ENCODE data around the gene KLC1. TPM values are rescaled to one million over a fixed set of nuclear protein-coding genes. Genes with fewer than 3 reads are reported as not detected.

The KLC1 gene
- total and polyA plus RNA-seq, 2 of the 13 experiments (the other 11 are each of a cell fraction or from before 2014, with no cell fraction given): 53.2 to 63.5 TPM

DNA sequence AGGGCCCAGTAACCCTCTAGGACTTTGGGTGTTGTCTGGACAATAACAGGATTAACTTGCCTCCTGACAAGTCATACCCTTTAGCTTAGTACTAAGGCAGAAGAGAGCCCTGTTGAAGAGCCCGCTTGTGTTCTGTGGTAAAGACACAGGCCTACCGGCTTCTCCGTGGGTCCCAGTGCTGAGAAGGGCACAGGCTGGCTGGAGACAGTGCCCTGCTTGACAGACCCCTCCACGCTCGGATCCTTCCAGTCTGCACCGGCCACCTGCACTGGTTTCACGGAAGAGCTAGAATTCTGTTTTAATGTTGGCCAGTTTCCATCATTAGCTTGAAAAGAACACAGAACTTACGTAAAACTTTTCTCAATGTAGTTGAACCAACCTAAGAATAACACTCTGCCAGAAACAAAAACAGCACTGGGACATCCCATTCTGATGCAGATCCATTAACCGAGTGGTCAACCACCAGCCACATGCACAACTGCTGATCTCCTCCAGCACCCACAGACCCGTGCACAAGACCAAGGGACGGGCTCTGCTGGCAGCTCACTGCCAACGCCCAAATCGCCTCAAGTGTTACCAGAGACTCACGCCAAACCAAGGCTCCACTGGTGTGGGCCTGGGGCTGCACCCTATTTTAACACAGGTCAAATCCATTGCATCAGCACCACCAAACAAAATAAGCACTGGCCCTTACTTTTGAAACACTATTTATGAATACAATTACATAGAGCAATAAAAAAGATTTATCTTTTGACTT lies 113.7 kb downstream of the KLC1 start (continued):
- TF ChIP-seq POLR2AphosphoS2 (IDR thresholded peaks at IDR 0.05; ENCODE audit: low read depth, low read length) (no peak), ZNF567 (CRISPR knock-in tag; IDR thresholded peaks at IDR 0.05; ENCODE audit: borderline replicate concordance) (no peak)

DNA sequence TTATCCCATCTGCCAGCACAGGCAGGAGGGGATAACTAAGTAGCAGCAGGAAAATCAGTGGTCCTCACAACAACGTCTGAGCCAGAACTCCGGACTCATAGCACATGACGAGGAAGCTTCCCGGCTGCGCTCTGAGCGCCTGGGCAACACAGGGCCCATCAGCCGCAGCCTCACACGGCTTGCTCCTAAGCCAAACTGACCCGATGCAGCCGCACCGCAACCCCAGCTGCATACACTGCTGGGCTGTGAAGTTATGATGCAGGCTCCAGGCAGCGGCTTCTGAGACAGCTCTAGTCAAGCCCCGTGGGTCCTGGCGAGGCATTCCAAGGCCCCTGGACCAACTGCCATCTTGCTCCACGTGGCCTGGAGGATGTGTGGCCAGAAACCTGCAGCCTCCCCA lies 114.7 kb downstream of the KLC1 start:
- ChIA-PET CTCF (ENCODE audit: low intra/inter-chr PET ratio, low total read pairs) (no interaction called here), POLR2A (no interaction called here)
- no peak for FAIRE-seq
- 100% methylated on average over 13 of the region's 15 CpGs for WGBS (ENCODE audit: low lambda C conversion rate)
- intact Hi-C loops (cut with micrococcal nuclease; ENCODE audit: unreplicated experiment) (no loop called here), in situ Hi-C loops (cut with HindIII; ENCODE audit: extremely low pct_ligation_motif_present, low pct_unique_long_range_greater_than_20kb) (no loop called here)
- Histone ChIP-seq H3K4me3 (replicated peaks in 1 of 3; ENCODE audit: insufficient read depth in 1 of 3, low read depth in 2 of 3, low read length in 3 of 3) (no peak overlapping the region), H3K9me3 (ENCODE audit: low read length) (no peaks in the 10 kb centered on the region), H3K27ac (ENCODE audit: extremely low read length, insufficient read depth, low read length) (no peak overlapping the region), H4K20me1 (ENCODE audit: insufficient read depth, low read length) (no peaks in the 10 kb centered on the region), H3K27me3 (ENCODE audit: control insufficient read depth in 1 of 2, insufficient read depth in 2 of 2, low read length in 2 of 2) (no peaks in the 10 kb centered on the region), H3K36me3 (replicated peaks in 1 of 2; ENCODE audit: control insufficient read depth in 1 of 2, insufficient read depth in 2 of 2, low read length in 2 of 2) (peaks cover 9 to 33% of the 10 kb centered on the region in 2 experiments; a peak in 4 of 5 replicates), H3K9ac (ENCODE audit: insufficient read depth, low read depth, low read length) (no peak overlapping the region), H3K79me2 (ENCODE audit: insufficient read depth, low read length) (no peaks in the 10 kb centered on the region), H2AFZ (ENCODE audit: low read length) (no peak overlapping the region), H3K4me1 (ENCODE audit: insufficient read depth, low read length) (peaks cover 16% of the 10 kb centered on the region), H3K4me2 (ENCODE audit: low read depth, low read length) (no peak overlapping the region)
- DNase-seq (ENCODE audit: low spot score): no peak
- BruUV-seq (replicated peaks): no TSS peak
- TF ChIP-seq, protein P1, sequence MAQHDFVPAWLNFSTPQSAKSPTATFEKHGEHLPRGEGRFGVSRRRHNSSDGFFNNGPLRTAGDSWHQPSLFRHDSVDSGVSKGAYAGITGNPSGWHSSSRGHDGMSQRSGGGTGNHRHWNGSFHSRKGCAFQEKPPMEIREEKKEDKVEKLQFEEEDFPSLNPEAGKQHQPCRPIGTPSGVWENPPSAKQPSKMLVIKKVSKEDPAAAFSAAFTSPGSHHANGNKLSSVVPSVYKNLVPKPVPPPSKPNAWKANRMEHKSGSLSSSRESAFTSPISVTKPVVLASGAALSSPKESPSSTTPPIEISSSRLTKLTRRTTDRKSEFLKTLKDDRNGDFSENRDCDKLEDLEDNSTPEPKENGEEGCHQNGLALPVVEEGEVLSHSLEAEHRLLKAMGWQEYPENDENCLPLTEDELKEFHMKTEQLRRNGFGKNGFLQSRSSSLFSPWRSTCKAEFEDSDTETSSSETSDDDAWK (CRISPR knock-in tag; IDR thresholded peaks at IDR 0.05): no peak
- no peak for TF ChIP-seq THAP11 (CRISPR knock-in tag; IDR thresholded peaks at IDR 0.05)
- TF ChIP-seq ONECUT2 (CRISPR knock-in tag; IDR thresholded peaks at IDR 0.05): no peak
- TF ChIP-seq, protein P2, sequence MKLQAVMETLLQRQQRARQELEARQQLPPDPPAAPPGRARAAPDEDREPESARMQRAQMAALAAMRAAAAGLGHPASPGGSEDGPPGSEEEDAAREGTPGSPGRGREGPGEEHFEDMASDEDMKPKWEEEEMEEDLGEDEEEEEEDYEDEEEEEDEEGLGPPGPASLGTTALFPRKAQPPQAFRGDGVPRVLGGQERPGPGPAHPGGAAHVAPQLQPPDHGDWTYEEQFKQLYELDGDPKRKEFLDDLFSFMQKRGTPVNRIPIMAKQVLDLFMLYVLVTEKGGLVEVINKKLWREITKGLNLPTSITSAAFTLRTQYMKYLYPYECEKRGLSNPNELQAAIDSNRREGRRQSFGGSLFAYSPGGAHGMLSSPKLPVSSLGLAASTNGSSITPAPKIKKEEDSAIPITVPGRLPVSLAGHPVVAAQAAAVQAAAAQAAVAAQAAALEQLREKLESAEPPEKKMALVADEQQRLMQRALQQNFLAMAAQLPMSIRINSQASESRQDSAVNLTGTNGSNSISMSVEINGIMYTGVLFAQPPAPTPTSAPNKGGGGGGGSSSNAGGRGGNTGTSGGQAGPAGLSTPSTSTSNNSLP (IDR thresholded peaks at IDR 0.05; ENCODE audit: low read depth, low read length): no peak
- TF ChIP-seq POLR2G (IDR thresholded peaks at IDR 0.05; ENCODE audit: low read depth, low read length): no peak
- TF ChIP-seq ZBTB46 (CRISPR knock-in tag; IDR thresholded peaks at IDR 0.05; ENCODE audit: borderline replicate concordance): no peak
- no peak for TF ChIP-seq ZNF7 (CRISPR knock-in tag; IDR thresholded peaks at IDR 0.05)
- TF ChIP-seq GFI1 (CRISPR knock-in tag; IDR thresholded peaks at IDR 0.05; ENCODE audit: borderline replicate concordance): no peak
- TF ChIP-seq RBM22 (optimal IDR thresholded peaks at IDR 0.05; ENCODE audit: low read length): no peak
- no peak for TF ChIP-seq FOXK1 (CRISPR knock-in tag; IDR thresholded peaks at IDR 0.05; ENCODE audit: borderline replicate concordance, low read depth)
- no peak for TF ChIP-seq IRF2 (CRISPR knock-in tag; IDR thresholded peaks at IDR 0.05)
- no peak for TF ChIP-seq ZNF572 (CRISPR knock-in tag; IDR thresholded peaks at IDR 0.05)
- no peak for ATAC-seq

All from HepG2 (cell line).